Esophagus muscularis mucosa (tissue), 3 donors: Measurements from ENCODE around the gene DDIT4L.

Experiments used
- POLR2A ChIP-seq: fragments of 450-650 bp; IDR thresholded peaks from one replicate; pipeline ENCODE4 v1.6.1; 2017; ENCODE audit warnings: antibody characterized with exemption, moderate library complexity, mild to moderate bottlenecking, low read depth
- TF ChIP-seq, protein P1 (sequence below), 3 experiments: fragments of 200-600 bp in 2 of 3; fragments of 450-650 bp in 1 of 3; sonication (generic) in 2 of 3; IDR thresholded peaks; one replicate each; pipeline ENCODE4 v1.5.1; 2017 to 2019; ENCODE audit warnings: antibody characterized with exemption in 3 of 3, mild to moderate bottlenecking in 2 of 3, moderate library complexity in 1 of 3

DNA sequence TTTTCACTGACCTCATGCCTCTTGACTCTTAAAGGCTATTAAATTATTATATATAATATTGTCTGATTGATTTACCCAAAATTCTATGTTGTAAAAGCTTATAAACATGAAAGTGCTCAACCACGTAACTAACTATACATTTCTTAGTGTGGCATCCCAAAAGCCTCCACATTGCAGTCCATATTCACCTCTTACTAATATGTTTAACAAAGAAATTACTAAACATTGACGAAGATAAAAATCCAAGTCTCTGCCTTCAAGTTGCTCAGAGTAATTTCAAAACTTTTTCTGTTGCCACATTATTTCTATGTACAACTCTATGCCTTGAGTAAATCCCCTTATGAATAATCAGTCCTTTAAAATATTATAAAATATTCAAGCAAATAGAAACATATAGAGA is 14.4 kb downstream of the DDIT4L start:
- TF ChIP-seq, protein P1, sequence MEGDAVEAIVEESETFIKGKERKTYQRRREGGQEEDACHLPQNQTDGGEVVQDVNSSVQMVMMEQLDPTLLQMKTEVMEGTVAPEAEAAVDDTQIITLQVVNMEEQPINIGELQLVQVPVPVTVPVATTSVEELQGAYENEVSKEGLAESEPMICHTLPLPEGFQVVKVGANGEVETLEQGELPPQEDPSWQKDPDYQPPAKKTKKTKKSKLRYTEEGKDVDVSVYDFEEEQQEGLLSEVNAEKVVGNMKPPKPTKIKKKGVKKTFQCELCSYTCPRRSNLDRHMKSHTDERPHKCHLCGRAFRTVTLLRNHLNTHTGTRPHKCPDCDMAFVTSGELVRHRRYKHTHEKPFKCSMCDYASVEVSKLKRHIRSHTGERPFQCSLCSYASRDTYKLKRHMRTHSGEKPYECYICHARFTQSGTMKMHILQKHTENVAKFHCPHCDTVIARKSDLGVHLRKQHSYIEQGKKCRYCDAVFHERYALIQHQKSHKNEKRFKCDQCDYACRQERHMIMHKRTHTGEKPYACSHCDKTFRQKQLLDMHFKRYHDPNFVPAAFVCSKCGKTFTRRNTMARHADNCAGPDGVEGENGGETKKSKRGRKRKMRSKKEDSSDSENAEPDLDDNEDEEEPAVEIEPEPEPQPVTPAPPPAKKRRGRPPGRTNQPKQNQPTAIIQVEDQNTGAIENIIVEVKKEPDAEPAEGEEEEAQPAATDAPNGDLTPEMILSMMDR (IDR thresholded peaks at IDR 0.05), result no peak
- TF ChIP-seq POLR2A, result no peak
